Fibroblast of lung (primary cell): ENCODE measurements around the gene ACP2.

Experiments
- CTCF ChIP-seq, 2 donors: IDR thresholded peaks in 1 of 2; conservative IDR thresholded peaks in 1 of 2; 1 replicate in 1 of 2; 2 replicates in 1 of 2; pipeline ENCODE4 v1.5.1; 2011 to 2012; ENCODE audit warnings: low read length in 2 of 2, control low read depth in 1 of 2, inconsistent platforms in 1 of 2, low read depth in 1 of 2, mild to moderate bottlenecking in 1 of 2
- EZH2 ChIP-seq: IDR thresholded peaks from 2 replicates; pipeline ENCODE4 v1.5.1; 2012; ENCODE audit warnings: low read length, control low read depth, mild to moderate bottlenecking; ENCODE audit errors: missing control alignments

- TF ChIP-seq CTCF (conservative IDR thresholded peaks at IDR 0.05 in 1 of 2, IDR thresholded peaks at IDR 0.05 in 1 of 2; ENCODE audit: low read depth in 1 of 2, low read length in 2 of 2), result no peak
- no peak for TF ChIP-seq EZH2
Observed at GRCh38 chr11:47216121-47216798, 32.4 kb downstream of the ACP2 start.
